GM18951 (cell line): Measurements from ENCODE around the gene ISYNA1.

ENCODE experiments used
- POLR2A ChIP-seq: IDR thresholded peaks from 4 replicates; pipeline ENCODE4 v1.6.1; 2011; ENCODE audit warnings: mild to moderate bottlenecking; ENCODE audit not compliant: insufficient read length, insufficient read depth; ENCODE audit errors: extremely low read depth
- in situ Hi-C: fragments of 300-500 bp; cut with MboI; formaldehyde crosslinking; loops from one replicate; pipeline ENCODE4 v1.12.0; 2022; ENCODE audit warnings: low sequenced_read_pairs, mixed read lengths, inconsistent platforms; ENCODE audit not compliant: unreplicated experiment

The ISYNA1 gene

GRCh38 chr19:18460900-18461299 is 23.0 kb upstream of the ISYNA1 start:
- in situ Hi-C loops, result no loop called here
- no peak for TF ChIP-seq POLR2A

DNA sequence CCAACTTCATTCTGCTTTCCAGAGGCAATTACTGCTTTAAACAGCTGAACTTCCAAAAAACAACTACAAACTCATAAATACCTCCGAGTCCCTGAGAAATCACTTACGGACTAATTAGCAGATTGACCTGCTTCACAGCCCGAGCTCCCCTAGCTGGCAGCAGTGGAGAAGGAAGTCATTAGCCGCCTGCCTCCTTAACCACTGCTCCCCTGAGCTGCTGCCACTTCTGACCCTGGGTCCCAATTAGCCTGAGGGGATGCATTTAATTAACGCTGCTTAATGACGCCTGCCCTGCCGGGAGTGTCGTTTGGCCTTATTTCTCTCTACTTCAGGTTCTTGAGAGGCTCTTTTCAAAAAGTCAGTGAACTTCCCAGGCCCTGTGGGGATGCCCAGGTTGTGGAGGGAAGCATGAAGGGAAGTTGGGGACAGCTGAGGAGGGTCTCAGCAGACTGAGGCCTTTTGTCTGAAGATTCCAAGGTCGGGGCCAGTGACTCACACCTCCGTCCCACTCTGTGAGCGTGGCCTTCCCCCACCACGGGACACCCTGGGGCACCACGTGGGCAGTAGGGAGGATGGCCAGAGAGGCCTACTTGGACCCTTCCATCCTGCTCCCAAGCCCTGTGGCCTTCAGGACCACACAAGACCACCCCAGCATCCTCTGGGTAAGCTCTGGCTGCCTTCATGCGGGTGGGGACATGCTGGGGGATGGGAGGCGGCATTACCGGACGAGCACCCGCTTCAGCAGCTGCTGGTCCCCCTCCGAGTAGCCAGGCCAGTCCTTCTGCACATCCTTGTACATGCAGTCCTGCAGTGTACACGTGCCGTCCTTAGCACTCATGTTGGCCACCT is 19.8 kb upstream of the ISYNA1 start:
- in situ Hi-C loops, result no loop called here
- no peak for TF ChIP-seq POLR2A

- in situ Hi-C loops, result no loop called here
- no peak for TF ChIP-seq POLR2A
Measured at GRCh38 chr19:18456974-18457373, 19.0 kb upstream of the ISYNA1 start.

DNA sequence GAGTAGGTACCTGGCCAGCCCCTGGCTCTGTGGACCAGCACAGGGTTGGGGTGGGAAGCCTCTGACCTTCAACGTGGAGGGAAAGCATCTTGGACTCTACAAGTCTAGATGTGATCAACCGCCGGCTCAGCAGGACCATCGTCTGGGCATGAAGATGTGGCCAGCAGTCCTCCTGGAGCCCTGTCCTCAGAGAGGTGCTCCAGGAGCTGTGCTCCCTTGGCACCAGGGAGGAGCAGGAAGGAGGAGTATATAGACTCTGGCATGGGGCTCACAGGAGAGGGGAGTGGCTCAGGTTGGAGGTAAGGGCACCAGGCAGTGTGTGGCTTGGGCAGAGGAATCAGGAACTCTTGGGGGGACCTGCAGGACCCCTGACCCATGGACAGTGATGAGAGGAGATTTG is 18.3 kb upstream of the ISYNA1 start:
- in situ Hi-C loops, result no loop called here

GRCh38 chr19:18453269-18454024 is 15.5 kb upstream of the ISYNA1 start:
- in situ Hi-C loops, result no loop called here

More for the DNA sequence above, 18.3 kb upstream of the ISYNA1 start:
- TF ChIP-seq POLR2A, result no peak

GRCh38 chr19:18452386-18452785 is 14.5 kb upstream of the ISYNA1 start:
- TF ChIP-seq POLR2A, result no peak
- in situ Hi-C loops, result no loop called here

More at GRCh38 chr19:18453269-18454024, 15.5 kb upstream of the ISYNA1 start:
- TF ChIP-seq POLR2A, result no peak

GRCh38 chr19:18450931-18451836 is 13.3 kb upstream of the ISYNA1 start:
- no peak for TF ChIP-seq POLR2A
- in situ Hi-C loops, result no loop called here

GRCh38 chr19:18450021-18450930 is 12.3 kb upstream of the ISYNA1 start:
- in situ Hi-C loops, result no loop called here
- no peak for TF ChIP-seq POLR2A

GRCh38 chr19:18449552-18449951 is 11.6 kb upstream of the ISYNA1 start:
- in situ Hi-C loops, result no loop called here
- no peak for TF ChIP-seq POLR2A

GRCh38 chr19:18446811-18447359 is 9.0 kb upstream of the ISYNA1 start:
- TF ChIP-seq POLR2A, result no peak
- in situ Hi-C loops, result no loop called here

DNA sequence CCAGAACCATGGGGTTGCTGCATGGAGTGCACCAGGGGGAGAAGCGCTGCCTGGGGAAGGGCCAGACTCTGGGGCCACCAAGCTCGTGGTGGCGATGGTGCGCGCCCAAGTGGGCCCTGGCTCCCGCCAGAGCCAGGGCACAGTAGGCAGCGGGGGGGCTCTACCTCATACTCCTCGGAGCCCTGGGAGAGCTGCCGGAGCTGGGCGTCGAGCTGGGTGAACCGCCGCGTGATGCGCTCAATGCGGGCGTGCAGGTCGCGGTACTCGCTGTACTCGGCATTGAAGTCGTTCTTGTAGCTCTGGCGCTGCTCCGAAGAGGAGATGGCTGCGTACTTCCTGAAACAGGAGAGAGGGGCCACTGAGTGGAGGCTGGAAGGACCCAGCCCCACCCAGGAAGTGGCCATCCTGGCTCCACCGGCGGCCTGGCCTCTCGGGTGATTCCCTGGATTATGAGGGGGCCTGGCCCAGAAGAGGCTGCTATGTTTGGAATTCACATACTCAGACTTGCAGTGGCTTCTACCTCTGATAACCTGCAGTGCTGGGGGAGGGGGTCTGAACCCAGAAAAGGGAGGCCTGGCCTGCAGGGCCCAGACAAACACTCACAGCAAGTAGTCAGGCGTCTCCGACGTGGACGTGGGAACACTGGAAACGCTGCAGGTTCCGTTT is 8.3 kb upstream of the ISYNA1 start:
- in situ Hi-C loops, result no loop called here
- no peak for TF ChIP-seq POLR2A
